Measurements from ENCODE around the gene PHF24. TPM values are rescaled to one million over a fixed set of nuclear protein-coding genes. Genes with fewer than 3 reads are reported as not detected.

Gene PHF24
- total RNA-seq, 1 experiment from 2014 or later = not detected

DNA sequence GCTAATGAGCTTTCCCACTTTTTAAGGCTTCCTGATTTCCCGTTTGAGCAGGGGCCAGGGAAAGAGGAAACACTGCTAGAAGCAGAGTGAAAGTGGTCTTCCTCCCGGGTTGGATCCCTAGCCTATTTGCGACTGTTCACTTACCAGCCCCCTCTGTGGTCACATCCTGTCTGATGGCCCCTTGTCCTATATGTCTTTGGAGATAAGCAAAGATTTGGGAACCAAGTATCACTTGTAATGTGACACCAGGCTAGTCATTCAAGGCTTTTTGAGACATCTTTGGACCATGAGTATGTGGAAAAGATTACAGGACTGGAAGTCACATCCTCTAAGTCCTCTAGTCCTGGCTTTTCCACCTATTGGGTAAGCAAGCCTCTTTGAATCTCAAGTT is 37.6 kb downstream of the PHF24 start:
- BruUV-seq (replicated peaks) = no TSS peak
- no peak for DNase-seq (ENCODE audit: unreplicated experiment)
- intact Hi-C loops (cut with micrococcal nuclease) = loop anchor here (10.0 kb wide), 1 partner anchor 59 kb away; no protein-coding TSS in a partner anchor
- TF ChIP-seq, protein P1, sequence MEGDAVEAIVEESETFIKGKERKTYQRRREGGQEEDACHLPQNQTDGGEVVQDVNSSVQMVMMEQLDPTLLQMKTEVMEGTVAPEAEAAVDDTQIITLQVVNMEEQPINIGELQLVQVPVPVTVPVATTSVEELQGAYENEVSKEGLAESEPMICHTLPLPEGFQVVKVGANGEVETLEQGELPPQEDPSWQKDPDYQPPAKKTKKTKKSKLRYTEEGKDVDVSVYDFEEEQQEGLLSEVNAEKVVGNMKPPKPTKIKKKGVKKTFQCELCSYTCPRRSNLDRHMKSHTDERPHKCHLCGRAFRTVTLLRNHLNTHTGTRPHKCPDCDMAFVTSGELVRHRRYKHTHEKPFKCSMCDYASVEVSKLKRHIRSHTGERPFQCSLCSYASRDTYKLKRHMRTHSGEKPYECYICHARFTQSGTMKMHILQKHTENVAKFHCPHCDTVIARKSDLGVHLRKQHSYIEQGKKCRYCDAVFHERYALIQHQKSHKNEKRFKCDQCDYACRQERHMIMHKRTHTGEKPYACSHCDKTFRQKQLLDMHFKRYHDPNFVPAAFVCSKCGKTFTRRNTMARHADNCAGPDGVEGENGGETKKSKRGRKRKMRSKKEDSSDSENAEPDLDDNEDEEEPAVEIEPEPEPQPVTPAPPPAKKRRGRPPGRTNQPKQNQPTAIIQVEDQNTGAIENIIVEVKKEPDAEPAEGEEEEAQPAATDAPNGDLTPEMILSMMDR (IDR thresholded peaks at IDR 0.05; ENCODE audit: unreplicated experiment) = no peak
- no peaks in the 10 kb centered on the region for H3K27me3 Mint-ChIP-seq (ENCODE audit: insufficient read depth, unreplicated experiment)
- H3K9me3 Mint-ChIP-seq (ENCODE audit: unreplicated experiment) = no peaks in the 10 kb centered on the region
- H3K36me3 Mint-ChIP-seq (ENCODE audit: insufficient read depth, unreplicated experiment) = peaks cover 6% of the 10 kb centered on the region
- H3K4me3 Mint-ChIP-seq (ENCODE audit: unreplicated experiment) = peak overlapping the region; percentile 14
- ChIA-PET CTCF (interaction anchor here (0.6 to 7.5 kb wide), 7 partner anchors 33 to 742 kb away, joined by 3 to 76 read pairs (median 3); no protein-coding TSS in a partner anchor), POLR2A (interaction anchor here (0.6 to 2.6 kb wide), 8 partner anchors 30 to 166 kb away, joined by 3 to 18 read pairs (median 4); partner anchors contain the start of genes FANCG, UNC13B and VCP)
- peak overlapping the region; percentile 63 for H3K27ac Mint-ChIP-seq (ENCODE audit: low read depth, unreplicated experiment)
- peaks cover 39% of the 10 kb centered on the region for H3K4me1 Mint-ChIP-seq (ENCODE audit: insufficient read depth, unreplicated experiment)

DNA sequence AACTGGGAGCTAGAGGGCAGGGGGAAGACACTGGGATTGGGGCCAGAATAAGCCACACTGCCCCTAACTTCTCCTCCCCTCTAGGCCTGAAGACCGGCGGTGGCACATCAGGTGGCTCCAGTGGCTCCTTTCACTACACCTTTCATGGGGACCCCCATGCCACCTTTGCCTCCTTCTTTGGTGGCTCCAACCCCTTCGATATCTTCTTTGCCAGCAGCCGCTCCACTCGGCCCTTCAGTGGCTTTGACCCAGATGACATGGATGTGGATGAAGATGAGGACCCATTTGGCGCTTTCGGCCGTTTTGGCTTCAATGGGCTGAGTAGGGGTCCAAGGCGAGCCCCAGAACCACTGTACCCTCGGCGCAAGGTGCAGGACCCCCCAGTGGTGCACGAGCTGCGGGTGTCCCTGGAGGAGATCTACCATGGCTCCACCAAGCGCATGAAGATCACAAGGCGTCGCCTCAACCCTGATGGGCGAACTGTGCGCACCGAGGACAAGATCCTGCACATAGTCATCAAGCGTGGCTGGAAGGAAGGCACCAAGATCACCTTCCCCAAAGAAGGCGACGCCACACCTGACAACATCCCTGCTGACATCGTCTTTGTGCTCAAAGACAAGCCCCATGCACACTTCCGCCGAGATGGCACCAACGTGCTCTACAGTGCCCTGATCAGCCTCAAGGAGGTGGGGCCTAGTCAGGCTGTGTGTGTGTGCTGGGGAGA is 38.3 kb downstream of the PHF24 start:
- H3K27me3 Mint-ChIP-seq (ENCODE audit: insufficient read depth, unreplicated experiment) = no peaks in the 10 kb centered on the region
- no peak overlapping the region for H3K4me3 Mint-ChIP-seq (ENCODE audit: unreplicated experiment)
- DNase-seq (ENCODE audit: unreplicated experiment) = no peak
- peaks cover 6% of the 10 kb centered on the region for H3K36me3 Mint-ChIP-seq (ENCODE audit: insufficient read depth, unreplicated experiment)
- H3K9me3 Mint-ChIP-seq (ENCODE audit: unreplicated experiment) = no peaks in the 10 kb centered on the region
- ChIA-PET POLR2A (interaction anchor here (0.8 to 2.6 kb wide), 2 partner anchors 75 to 94 kb away, joined by 3 to 7 read pairs; no protein-coding TSS in a partner anchor), CTCF (interaction anchor here (0.6 to 7.5 kb wide), 2 partner anchors 98 to 477 kb away, joined by 3 to 76 read pairs; no protein-coding TSS in a partner anchor)
- BruUV-seq (replicated peaks) = no TSS peak
- intact Hi-C loops (cut with micrococcal nuclease) = loop anchor here (10.0 kb wide), 1 partner anchor 58 kb away; no protein-coding TSS in a partner anchor
- peak overlapping the region; percentile 72 for H3K27ac Mint-ChIP-seq (ENCODE audit: low read depth, unreplicated experiment)
- TF ChIP-seq, protein P1 (IDR thresholded peaks at IDR 0.05; ENCODE audit: unreplicated experiment) = no peak
- peaks cover 46% of the 10 kb centered on the region for H3K4me1 Mint-ChIP-seq (ENCODE audit: insufficient read depth, unreplicated experiment)

DNA sequence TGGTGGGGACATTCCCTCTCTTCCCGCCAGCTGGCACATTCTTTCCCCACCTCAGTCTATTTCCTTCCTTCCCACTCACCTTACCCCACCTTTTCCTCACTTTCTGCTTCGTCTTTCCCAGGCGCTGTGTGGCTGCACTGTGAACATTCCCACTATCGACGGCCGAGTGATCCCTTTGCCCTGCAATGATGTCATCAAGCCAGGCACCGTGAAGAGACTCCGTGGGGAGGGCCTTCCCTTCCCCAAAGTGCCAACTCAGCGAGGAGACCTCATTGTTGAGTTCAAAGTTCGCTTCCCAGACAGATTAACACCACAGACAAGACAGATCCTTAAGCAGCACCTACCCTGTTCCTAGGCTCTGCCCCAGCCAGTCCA is 38.8 kb downstream of the PHF24 start:
- DNase-seq (ENCODE audit: unreplicated experiment) = no peak
- Mint-ChIP-seq H3K4me3 (ENCODE audit: unreplicated experiment) (no peak overlapping the region), H3K36me3 (ENCODE audit: insufficient read depth, unreplicated experiment) (peaks cover 11% of the 10 kb centered on the region), H3K4me1 (ENCODE audit: insufficient read depth, unreplicated experiment) (peaks cover 46% of the 10 kb centered on the region), H3K27ac (ENCODE audit: low read depth, unreplicated experiment) (peak overlapping the region; percentile 72), H3K27me3 (ENCODE audit: insufficient read depth, unreplicated experiment) (no peaks in the 10 kb centered on the region), H3K9me3 (ENCODE audit: unreplicated experiment) (no peaks in the 10 kb centered on the region)
- BruUV-seq (replicated peaks) = no TSS peak
- TF ChIP-seq, protein P1 (IDR thresholded peaks at IDR 0.05; ENCODE audit: unreplicated experiment) = no peak
- intact Hi-C loops (cut with micrococcal nuclease) = loop anchor here (10.0 kb wide), 1 partner anchor 58 kb away; no protein-coding TSS in a partner anchor
- POLR2A ChIA-PET = interaction anchor here (0.8 kb wide), 1 partner anchor 74 kb away, joined by 3 read pairs; no protein-coding TSS in a partner anchor
- CTCF ChIA-PET = interaction anchor here (0.6 to 7.5 kb wide), 3 partner anchors 12 to 478 kb away, joined by 3 to 76 read pairs (median 4); no protein-coding TSS in a partner anchor

DNA sequence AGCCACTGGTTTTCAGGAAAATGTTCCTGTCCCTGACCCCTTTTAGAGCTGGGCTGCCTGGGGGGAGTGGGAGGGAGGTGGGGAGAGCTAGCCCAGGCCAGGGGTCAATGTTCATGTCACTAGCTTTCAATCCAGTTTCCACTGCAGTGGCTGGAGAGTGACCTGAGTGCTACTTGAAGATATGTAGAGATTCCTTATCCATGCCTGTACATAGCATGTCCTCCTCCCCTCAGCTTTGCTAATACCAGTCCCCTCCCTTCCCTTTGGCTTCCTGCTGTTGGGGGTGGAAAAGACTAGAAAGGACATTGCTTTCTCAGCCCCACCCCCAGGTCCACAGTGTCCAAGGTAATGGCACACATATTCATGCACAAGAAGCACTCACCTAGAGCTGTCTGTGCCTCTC is 39.3 kb downstream of the PHF24 start:
- H3K27ac Mint-ChIP-seq (ENCODE audit: low read depth, unreplicated experiment) = peak overlapping the region; percentile 72
- intact Hi-C loops (cut with micrococcal nuclease) = loop anchor here (10.0 kb wide), 1 partner anchor 57 kb away; no protein-coding TSS in a partner anchor
- CTCF ChIA-PET = interaction anchor here (0.5 to 7.5 kb wide), 5 partner anchors 12 to 648 kb away, joined by 3 to 76 read pairs (median 3); no protein-coding TSS in a partner anchor

More for the DNA sequence above, 39.3 kb downstream of the PHF24 start:
- H3K36me3 Mint-ChIP-seq (ENCODE audit: insufficient read depth, unreplicated experiment) = peaks cover 10% of the 10 kb centered on the region
- BruUV-seq (replicated peaks) = no TSS peak
- DNase-seq (ENCODE audit: unreplicated experiment) = no peak
- no peaks in the 10 kb centered on the region for H3K27me3 Mint-ChIP-seq (ENCODE audit: insufficient read depth, unreplicated experiment)
- no peak overlapping the region for H3K4me3 Mint-ChIP-seq (ENCODE audit: unreplicated experiment)
- no peaks in the 10 kb centered on the region for H3K9me3 Mint-ChIP-seq (ENCODE audit: unreplicated experiment)
- H3K4me1 Mint-ChIP-seq (ENCODE audit: insufficient read depth, unreplicated experiment) = peaks cover 47% of the 10 kb centered on the region
- TF ChIP-seq, protein P1 (IDR thresholded peaks at IDR 0.05; ENCODE audit: unreplicated experiment) = no peak
- POLR2A ChIA-PET = interaction anchor here (0.6 to 0.8 kb wide), 2 partner anchors 11 to 74 kb away, joined by 3 to 4 read pairs; no protein-coding TSS in a partner anchor

All from MCF 10A (cell line).